Stimulated activated CD4-positive, alpha-beta T cell treated with anti-CD3 and anti-CD28 coated beads, Interleukin-1b, Interleukin-23, amount 100 ng/mL, for 4 hours (primary cell): ENCODE results near the gene ETV5.
"Not testable (repeated sequence)": the region's sequence is repeated elsewhere in the genome, so short reads cannot be mapped to it uniquely, and the experiment has no call there.

Experiments used
- DNase-seq, 2 donors: peaks; one replicate each; pipeline ENCODE4 v3.0.0-alpha.2; 2020; ENCODE audit warnings: low read depth in 2 of 2

ETV5 gene

GRCh38 chr3:186067360-186068242 lies 41.3 kb downstream of the ETV5 start:
- no peak for DNase-seq

GRCh38 chr3:186060222-186060621 lies 48.7 kb downstream of the ETV5 start:
- no peak for DNase-seq

DNA sequence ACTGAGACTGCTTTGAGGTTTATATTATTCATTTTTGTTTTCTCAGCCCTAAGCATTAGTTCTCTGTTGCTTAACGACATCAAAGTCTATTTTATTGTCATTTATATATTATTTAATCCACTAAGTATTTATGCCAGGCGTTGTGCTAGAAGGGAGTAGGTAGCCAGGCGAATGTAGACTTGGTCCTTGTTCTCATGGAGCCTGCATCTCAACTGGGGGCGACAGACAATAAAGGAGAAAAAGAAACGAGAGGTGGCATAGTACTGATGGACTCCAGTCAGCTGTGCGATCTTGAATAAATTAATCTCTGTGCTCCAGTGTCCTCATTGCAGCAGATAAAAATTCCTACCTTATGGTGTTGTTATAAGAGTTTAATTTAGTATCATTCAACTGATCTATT lies 49.7 kb downstream of the ETV5 start:
- DNase-seq = no peak

- DNase-seq = no peak
These were observed 50.7 kb downstream of the ETV5 start for GRCh38 chr3:186058225-186058624.

- no peak for DNase-seq
These were observed 51.3 kb downstream of the ETV5 start for GRCh38 chr3:186057594-186057993.

DNA sequence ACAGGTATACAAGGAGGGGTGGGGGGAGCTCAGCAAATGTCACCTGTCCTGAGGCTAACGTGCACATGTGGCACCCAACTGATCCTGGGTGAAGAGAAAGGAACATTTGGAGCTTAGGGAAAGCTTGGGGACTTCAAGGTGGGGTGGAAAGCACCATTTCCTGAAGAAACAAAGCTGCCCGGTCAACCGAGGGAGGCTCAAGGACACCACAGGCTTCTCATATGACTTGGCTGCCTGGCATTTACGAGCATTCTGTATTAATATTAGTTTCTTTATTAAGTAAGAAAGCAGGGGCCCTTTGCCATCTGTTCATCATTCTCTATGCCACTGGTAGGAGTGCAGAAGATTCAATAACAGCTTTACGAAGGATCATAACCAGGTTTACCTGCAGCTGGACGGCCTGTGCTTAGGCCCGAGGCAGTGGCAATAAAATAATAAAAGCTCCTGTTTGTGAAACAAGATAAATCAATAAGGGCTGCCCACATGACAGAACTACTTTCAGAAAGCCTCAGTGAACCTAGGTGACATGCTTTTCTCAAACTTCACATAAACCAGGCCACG lies 54.0 kb downstream of the ETV5 start:
- DNase-seq = no peak

GRCh38 chr3:186053954-186054791 lies 54.7 kb downstream of the ETV5 start:
- no peak for DNase-seq

DNA sequence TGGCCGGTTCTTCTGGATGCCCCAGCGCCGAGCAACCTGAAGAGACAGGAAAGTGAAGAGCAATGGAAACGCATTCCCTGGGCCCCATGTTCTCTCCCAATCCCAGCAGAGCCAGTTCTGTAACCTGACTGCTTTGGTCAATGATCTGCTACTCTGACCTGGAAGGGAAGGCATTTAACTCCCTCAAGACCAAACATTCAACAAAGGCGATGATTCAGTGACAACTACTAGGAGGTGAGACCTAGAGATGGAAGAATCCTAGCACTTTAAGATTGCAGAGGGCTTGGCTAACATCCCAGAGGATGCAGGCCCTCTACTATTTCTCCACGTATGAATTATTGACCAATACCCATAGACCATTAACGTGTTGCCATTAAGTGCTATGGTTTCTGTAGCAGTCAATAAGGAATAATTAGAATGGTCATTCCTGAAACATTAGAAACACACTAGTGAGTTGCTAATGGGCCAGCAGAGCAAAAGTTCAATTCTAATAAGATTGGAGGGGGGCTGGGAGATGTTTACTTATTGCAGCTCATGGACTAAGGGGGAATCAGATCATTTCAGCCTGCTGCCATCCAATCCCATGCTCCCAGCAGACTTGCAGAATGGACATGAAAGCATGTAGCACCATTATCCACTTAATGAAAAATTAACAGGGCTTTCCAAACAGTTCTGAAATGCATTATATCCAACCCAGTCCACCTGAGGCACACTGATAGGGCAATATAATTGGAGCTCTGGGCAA lies 56.6 kb downstream of the ETV5 start:
- no peak for DNase-seq

- no peak for DNase-seq
These were observed 59.9 kb downstream of the ETV5 start for GRCh38 chr3:186049001-186049400.

- no peak for DNase-seq
These were observed 60.8 kb downstream of the ETV5 start for GRCh38 chr3:186048119-186048518.

- no peak for DNase-seq
These were observed 62.1 kb downstream of the ETV5 start for GRCh38 chr3:186046838-186047237.

DNA sequence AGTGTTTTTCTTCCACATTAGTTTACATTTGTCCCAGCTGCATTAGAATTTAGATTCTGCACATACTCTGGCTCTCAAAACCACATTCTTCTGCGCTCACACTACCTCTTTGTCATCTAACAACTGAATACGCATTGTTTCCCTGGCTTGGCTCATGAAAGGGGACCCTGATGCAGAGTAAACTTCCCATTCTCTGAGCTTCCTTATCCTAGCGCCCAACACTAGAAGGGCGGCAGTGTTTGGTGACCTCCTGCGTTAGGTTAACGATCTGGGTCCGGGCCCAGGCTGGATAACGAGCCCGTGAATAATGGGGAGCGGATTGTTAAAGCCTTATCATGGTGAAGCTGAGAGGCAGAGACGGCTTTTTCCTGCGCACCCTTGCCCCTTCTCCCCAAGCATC lies 63.9 kb downstream of the ETV5 start:
- no peak for DNase-seq

GRCh38 chr3:186044427-186044826 lies 64.5 kb downstream of the ETV5 start:
- DNase-seq = no peak

DNA sequence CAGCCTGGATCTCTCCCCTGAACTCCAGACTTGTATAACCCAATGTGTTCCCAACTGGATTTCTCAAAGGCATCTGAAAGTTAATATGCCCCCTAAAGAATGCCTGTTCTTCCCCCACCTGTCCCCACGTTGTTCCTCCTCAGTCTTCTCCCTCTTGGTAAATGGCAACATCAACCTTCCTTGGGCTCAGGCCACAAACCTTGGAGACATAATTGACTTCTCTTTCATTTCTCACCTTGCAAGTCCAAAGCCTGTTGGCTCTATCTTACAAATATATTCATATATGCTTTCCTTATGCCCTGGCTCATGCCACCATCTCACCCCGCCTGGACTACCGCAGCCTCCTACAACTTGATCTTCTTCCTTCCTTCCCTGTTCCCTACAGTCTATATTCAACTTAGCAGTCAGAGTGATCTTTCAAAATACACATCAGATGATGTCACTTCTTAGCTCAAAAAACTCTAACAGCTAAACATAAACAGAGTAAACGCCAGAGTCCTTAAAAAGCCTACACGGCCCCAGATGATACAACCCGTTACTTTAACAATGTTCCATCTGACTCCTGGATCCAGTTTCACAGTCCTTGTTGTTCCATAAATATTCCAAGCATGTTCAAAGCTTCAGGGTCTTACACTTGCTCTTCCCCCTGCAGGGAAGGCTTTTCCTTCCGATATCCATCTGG lies 66.2 kb downstream of the ETV5 start:
- no peak for DNase-seq

GRCh38 chr3:186042036-186042435 lies 66.9 kb downstream of the ETV5 start:
- DNase-seq = no peak

- no peak for DNase-seq
These were observed 70.5 kb downstream of the ETV5 start for GRCh38 chr3:186038360-186038759.

GRCh38 chr3:186035277-186035676 lies 73.6 kb downstream of the ETV5 start:
- no peak for DNase-seq

DNA sequence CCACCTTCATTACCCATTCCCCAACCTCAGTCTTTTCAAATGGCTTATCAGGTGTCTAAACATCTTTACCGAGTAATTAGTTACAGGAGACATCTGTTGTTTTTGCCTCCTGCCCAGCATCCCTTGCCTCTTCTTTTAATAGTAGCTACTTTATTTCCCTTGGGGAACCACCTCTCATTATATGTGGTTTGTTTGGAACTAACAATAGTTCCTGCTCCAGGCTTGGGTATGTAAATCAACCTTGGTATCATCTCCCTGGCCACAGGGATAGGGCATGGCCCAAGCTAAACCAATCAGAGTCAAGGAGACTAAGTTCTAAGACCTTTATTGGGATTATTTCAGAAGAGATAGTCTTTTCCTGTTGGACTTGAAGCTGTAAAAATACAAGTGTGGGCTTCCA lies 76.6 kb downstream of the ETV5 start:
- no peak for DNase-seq

- not testable (repeated sequence) for DNase-seq
These were observed 82.9 kb downstream of the ETV5 start for GRCh38 chr3:186025993-186026392.

DNA sequence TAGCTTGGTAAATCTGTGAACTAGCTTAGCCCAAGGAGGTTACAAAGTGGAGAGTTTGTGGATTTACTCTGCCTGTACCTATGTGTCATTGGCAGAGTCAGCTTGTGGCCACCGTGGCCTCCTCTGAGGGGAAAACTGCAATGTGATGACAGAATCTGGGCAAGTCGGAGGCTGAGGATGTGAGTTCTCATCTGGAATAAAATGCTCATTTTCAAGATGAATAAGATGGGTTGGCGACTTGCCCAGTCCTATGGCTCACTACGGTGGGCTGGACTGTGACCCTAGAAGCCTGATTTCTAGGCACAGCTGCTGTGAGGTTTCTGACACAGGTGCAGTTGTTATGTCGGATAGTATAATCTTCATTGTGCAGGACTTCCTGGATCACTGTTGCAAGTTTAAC lies 83.7 kb downstream of the ETV5 start:
- no peak for DNase-seq

DNA sequence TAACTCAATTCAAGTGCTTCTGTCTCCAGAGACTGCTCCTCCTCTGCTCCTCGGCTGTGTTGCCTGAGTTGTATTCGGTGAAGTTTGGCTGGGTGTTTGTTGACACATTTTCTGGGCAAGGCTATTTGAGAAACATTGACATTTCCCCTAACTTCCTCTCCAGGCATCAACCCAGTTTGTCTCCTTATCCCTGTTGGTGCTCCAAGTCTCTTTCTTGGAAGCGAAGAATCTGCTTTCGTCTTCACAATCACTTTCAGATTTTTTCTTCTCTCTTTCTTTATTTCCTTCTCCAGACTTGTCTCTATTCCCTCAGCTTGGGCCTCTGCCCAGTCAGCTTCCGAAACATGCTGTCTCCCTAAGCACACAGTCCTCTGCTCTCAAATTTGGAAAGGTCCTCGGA lies 84.7 kb downstream of the ETV5 start:
- DNase-seq = no peak
